Thyroid gland (tissue), 4 donors: Measurements from ENCODE around the gene LHPP.

ENCODE experiments used
- POLR2A ChIP-seq, 2 donors: fragments of 450-650 bp; IDR thresholded peaks; one replicate each; pipeline ENCODE4 v1.6.1; 2017; ENCODE audit warnings: antibody characterized with exemption in 2 of 2, mild to moderate bottlenecking in 2 of 2, moderate library complexity in 1 of 2
- TF ChIP-seq, protein P1 (sequence below), 6 experiments: fragments of 200-600 bp in 3 of 6; fragments of 450-650 bp in 3 of 6; sonication (generic) in 3 of 6; IDR thresholded peaks; one replicate each; pipeline ENCODE4 v1.5.1; 2016 to 2019; ENCODE audit warnings: antibody characterized with exemption in 6 of 6, mild to moderate bottlenecking in 2 of 6, inconsistent platforms in 1 of 6, moderate library complexity in 1 of 6

DNA sequence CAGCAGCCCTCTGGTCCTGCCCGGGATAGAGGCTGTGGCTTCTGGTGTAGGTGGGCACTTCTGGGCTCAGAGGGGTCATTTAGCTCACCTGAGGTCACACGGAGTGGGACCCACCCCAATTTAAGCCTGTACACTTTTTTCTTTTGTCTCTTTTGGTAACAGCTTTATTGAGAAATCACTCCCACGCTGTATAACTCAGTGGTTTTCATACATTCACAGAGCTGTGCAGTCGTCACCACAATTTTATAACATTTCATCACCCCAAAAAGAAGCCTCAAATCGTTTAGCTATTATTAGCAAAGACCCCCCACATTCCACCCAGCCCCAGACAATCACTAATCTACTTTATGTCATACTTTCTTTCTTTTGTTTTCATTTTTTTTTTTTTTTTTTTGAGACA, 62.3 kb downstream of the LHPP start:
- TF ChIP-seq, protein P1, sequence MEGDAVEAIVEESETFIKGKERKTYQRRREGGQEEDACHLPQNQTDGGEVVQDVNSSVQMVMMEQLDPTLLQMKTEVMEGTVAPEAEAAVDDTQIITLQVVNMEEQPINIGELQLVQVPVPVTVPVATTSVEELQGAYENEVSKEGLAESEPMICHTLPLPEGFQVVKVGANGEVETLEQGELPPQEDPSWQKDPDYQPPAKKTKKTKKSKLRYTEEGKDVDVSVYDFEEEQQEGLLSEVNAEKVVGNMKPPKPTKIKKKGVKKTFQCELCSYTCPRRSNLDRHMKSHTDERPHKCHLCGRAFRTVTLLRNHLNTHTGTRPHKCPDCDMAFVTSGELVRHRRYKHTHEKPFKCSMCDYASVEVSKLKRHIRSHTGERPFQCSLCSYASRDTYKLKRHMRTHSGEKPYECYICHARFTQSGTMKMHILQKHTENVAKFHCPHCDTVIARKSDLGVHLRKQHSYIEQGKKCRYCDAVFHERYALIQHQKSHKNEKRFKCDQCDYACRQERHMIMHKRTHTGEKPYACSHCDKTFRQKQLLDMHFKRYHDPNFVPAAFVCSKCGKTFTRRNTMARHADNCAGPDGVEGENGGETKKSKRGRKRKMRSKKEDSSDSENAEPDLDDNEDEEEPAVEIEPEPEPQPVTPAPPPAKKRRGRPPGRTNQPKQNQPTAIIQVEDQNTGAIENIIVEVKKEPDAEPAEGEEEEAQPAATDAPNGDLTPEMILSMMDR (IDR thresholded peaks at IDR 0.05) = no peak
- TF ChIP-seq POLR2A (IDR thresholded peaks at IDR 0.05) = no peak
